Stimulated activated CD8-positive, alpha-beta memory T cell treated with anti-CD3 and anti-CD28 coated beads, Interleukin-7, amount 100 ng/mL, for 4 hours (primary cell): ENCODE measurements around the gene GNAZ.
"Not testable (repeated sequence)": the region's sequence is repeated elsewhere in the genome, so short reads cannot be mapped to it uniquely, and the experiment has no call there.

Experiments
- DNase-seq, 2 donors: peaks; one replicate each; pipeline ENCODE4 v3.0.0-alpha.2; 2020; ENCODE audit warnings: low read depth in 2 of 2

GNAZ gene

GRCh38 chr22:23070418-23071229 lies at the start of gene GNAZ:
GNAZ (plus strand) TSS chr22:23070519; CDS start chr22:23095696, 25,177 bp downstream.
- no peak for DNase-seq

GRCh38 chr22:23020659-23021293 lies 49.5 kb upstream of the GNAZ start:
- DNase-seq = no peak

GRCh38 chr22:23021660-23022353 lies 48.5 kb upstream of the GNAZ start:
- not testable (repeated sequence) for DNase-seq

GRCh38 chr22:23023294-23023693 lies 47.0 kb upstream of the GNAZ start:
- no peak for DNase-seq

GRCh38 chr22:23026777-23027176 lies 43.5 kb upstream of the GNAZ start:
- no peak for DNase-seq

GRCh38 chr22:23027849-23028248 lies 42.5 kb upstream of the GNAZ start:
- not testable (repeated sequence) for DNase-seq

- no peak for DNase-seq
These were observed 40.6 kb upstream of the GNAZ start for GRCh38 chr22:23029521-23030228.

- DNase-seq = no peak
These were observed 38.9 kb upstream of the GNAZ start for GRCh38 chr22:23031381-23031780.

- DNase-seq = no peak
These were observed 38.5 kb upstream of the GNAZ start for GRCh38 chr22:23031786-23032185.

GRCh38 chr22:23032658-23033057 lies 37.7 kb upstream of the GNAZ start:
- DNase-seq = no peak

GRCh38 chr22:23033116-23033905 lies 37.0 kb upstream of the GNAZ start:
- no peak for DNase-seq

- DNase-seq = no peak
These were observed 35.4 kb upstream of the GNAZ start for GRCh38 chr22:23034621-23035556.

GRCh38 chr22:23035557-23036277 lies 34.6 kb upstream of the GNAZ start:
- no peak for DNase-seq

GRCh38 chr22:23036684-23037428 lies 33.5 kb upstream of the GNAZ start:
- DNase-seq = no peak

GRCh38 chr22:23037429-23038333 lies 32.6 kb upstream of the GNAZ start:
- no peak for DNase-seq

GRCh38 chr22:23038334-23038642 lies 32.0 kb upstream of the GNAZ start:
- DNase-seq = no peak

GRCh38 chr22:23038902-23039301 lies 31.4 kb upstream of the GNAZ start:
- DNase-seq = no peak

GRCh38 chr22:23042179-23042578 lies 28.1 kb upstream of the GNAZ start:
- no peak for DNase-seq
